ENCODE data around the gene ITGB2.

The ITGB2 gene

DNA sequence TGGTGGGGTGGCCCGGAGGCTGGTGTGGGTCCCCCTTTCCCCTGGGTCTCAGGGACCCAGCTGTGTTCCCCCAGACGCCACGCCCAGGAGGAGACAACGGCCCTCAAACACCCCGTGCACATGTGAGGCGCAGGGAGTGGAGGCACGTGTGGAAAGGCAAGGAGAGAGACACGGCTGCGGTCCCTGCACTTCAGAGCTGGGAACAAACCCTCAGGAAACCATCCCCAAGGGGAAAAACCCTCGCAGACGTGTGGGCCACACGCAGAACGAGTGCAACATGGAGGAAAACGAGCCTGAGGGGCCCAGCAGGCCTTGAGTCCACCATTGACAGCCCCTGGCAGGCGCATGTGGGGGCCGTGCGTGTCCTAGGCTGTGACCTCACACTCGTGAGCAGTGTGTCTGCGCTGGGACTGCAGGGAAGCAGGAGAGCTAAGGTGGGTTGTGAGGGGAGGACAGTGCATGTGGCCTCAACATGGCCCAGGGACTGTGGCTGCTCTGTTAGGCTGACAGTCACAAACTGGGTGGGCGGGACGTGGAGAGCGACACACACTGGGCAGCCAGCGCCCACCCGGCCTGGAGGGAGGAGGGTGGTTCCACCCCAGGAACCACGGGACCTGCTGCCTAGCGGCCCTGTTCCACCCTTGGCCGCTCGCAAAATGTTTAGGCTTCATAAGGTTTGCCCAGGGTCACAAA lies 20.0 kb downstream of the ITGB2 start:
- no peak for DNase-seq (ENCODE audit: low read depth)
- H3K4me3 ChIP-seq (ENCODE audit: low read length): no peak overlapping the region
- TF ChIP-seq, protein P1, sequence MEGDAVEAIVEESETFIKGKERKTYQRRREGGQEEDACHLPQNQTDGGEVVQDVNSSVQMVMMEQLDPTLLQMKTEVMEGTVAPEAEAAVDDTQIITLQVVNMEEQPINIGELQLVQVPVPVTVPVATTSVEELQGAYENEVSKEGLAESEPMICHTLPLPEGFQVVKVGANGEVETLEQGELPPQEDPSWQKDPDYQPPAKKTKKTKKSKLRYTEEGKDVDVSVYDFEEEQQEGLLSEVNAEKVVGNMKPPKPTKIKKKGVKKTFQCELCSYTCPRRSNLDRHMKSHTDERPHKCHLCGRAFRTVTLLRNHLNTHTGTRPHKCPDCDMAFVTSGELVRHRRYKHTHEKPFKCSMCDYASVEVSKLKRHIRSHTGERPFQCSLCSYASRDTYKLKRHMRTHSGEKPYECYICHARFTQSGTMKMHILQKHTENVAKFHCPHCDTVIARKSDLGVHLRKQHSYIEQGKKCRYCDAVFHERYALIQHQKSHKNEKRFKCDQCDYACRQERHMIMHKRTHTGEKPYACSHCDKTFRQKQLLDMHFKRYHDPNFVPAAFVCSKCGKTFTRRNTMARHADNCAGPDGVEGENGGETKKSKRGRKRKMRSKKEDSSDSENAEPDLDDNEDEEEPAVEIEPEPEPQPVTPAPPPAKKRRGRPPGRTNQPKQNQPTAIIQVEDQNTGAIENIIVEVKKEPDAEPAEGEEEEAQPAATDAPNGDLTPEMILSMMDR (conservative IDR thresholded peaks at IDR 0.05; ENCODE audit: low read length): no peak

DNA sequence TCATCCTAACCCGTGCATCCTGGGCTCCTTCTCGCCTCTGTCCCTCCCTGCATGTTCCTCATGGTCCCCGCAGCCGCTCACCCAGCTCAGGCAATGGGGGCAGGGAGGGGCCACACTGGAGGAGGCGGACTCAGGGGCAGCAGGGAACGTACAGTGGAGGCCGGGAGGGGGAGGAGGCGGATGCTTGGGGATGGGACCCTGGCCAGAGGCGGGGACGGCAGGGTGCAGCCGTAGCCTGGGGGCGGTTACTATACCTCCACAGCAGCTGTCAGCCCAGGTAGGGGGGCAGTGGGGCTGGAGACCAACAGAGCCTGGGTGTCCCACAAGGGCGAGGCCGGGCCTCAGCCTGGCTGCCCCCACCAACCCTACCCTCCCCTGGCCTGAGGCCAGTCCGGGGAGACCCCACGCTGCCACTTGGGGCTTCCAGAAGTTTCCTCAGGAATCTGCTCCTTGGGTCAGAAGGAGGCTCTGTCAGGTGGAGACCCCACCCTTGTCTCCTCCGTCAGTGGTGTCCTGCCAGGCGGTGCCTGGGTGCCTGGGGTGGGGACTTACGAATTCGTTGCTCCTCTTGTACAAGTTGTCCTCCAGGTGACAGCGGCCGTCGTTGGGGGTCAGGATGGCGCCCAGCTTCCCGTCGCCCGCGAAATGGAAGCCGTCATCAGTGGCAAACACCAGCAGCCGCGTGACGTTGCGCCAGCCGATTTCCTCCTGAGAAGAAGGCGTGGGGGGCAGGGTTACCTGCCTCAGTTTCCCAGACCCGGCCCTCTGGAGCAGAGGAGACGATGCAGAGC lies 20.7 kb downstream of the ITGB2 start:
- TF ChIP-seq, protein P1 (conservative IDR thresholded peaks at IDR 0.05; ENCODE audit: low read length): no peak
- no peak for DNase-seq (ENCODE audit: low read depth)

DNA sequence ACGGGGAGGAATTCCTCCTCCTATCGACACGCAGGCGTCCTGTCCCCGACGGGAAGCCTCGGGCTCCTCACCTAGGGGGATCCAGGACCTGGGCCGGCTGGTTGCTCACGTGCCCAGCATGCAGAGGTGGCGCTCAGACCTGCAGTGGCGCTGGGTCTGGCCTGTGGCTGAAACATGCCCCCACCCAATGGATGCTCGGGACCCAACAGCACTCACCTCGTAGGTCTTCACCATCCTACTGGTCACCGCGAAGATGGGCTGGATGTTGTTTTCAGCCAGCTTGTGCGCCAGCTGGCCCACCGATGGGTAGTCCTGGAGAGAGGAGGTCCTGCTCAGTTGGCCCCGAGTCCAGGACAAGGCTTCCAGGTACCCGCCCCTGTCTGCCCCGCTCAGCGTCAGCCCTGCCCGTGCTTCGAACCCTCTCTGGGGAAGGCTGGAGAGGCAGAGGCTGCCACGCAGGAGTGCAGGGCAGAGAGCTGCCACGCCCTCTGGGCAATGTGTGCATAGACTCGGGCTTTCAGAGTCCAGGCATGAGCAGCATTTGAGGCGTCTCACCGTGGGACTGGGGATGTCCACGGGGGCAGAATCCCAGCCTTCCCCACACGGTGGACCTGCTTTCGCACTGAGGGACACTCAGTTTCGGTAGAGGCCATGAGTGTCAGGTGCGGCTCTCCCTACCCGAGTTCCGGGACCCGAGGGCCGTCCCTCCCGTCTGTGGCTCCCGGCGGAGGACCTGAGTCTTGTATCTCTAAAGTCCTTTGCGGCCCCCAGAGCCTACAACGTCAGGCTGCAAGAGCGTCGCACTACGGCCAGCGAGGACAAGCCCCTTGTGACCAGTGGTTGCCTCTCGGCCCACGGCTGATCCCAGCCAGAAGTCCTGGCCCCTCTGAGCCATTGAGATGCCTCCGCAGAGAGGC lies 21.6 kb downstream of the ITGB2 start:
- no peak overlapping the region for H3K4me3 ChIP-seq (ENCODE audit: low read length)
- DNase-seq (ENCODE audit: low read depth): no peak
- TF ChIP-seq, protein P1 (conservative IDR thresholded peaks at IDR 0.05; ENCODE audit: low read length): no peak

More for the DNA sequence above, 20.7 kb downstream of the ITGB2 start:
- no peak overlapping the region for H3K4me3 ChIP-seq (ENCODE audit: low read length)

DNA sequence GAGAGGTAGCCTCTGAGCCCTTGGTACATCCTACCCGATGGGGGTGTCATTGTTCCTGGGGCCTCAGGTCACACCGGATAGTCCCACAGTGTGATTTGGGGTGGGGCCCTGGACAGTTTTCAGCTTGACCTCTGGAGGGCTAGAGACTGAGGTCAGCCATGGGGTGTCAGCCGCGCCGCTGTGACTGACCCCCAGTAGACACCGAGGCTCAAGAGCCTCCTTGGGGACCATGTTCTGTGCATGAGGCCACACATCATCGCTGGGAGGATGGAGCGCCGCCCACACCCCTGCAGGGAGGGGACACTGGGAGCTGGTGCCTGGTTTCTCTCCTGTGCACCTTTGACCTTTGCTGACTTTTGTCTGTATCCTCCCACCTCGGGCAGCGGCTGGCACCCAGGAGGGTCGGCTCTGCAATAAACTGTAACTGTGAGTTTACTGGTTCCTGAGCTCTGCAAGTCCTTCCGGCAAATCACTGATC lies 22.6 kb downstream of the ITGB2 start:
- TF ChIP-seq, protein P1 (conservative IDR thresholded peaks at IDR 0.05; ENCODE audit: low read length): no peak
- DNase-seq (ENCODE audit: low read depth): no peak
- H3K4me3 ChIP-seq (ENCODE audit: low read length): no peak overlapping the region

DNA sequence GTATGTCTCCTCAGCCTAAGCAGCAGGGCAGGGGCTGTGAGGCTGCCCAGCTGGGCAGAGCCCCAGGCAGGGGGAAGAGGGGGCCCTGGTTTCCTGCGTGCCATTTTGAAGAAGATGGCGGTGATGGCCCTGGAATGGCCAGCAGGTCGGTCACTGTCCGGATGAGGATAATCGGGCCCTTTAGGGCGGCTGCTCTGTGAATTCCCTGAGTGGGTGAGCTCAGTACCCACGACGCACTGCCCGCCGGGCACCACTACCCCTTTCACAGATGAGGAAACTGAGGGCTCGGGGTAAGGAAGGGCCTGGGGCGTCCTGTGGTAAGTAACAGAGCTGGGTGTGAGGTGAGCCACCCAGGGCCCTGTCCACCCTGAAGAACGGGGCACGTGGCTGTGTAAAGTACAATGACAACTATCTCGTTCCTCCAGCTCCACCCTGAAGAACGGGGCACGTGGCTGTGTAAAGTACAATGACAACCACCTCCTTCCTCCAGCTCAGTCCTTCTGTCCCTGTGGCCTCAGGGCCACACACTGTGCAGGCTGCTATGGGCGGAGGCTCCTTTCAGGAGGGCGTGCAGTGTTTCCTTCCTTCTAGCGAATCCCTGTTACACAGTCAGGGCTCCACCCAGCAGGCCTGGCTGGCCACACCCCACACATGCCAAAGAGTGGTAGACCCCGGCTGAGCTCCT lies 23.2 kb downstream of the ITGB2 start:
- DNase-seq (ENCODE audit: low read depth): no peak
- TF ChIP-seq, protein P1 (conservative IDR thresholded peaks at IDR 0.05; ENCODE audit: low read length): no peak

DNA sequence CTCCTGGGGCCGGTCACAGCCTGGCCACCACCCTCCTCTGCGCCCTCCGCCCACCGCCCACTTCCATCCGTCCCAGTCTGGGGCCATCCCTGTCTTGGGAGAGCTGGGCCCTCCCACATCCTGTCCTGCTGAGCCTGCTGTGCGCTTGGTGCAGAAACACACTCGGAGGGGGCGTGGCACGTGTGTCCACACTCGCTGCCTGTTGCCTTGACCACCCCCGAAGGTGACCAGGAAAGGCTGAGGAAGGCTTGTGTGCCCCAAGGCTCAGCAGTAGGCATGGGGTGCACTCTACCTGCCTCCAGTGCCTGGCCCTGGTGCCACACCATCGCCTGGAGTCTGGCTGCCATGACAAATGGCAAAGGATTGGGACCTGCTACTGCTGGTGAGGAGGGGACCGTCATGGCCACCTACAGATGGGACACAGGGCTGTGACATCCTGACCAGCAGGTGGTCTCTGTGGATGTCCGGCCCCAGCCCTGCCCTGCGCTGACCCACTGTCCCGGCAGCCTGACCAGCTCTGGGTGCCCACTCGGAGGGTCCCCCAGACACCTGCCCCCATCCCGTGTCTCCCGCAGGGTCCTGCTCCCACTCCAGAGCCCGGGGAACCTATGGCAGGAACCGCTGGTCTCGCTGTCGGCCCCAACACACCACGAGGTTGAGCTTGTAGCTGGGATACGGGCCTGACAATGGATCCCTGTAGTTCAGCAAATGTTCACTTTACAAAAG lies 24.0 kb downstream of the ITGB2 start:
- no peak for DNase-seq (ENCODE audit: low read depth)
- no peak overlapping the region for H3K4me3 ChIP-seq (ENCODE audit: low read length)
- TF ChIP-seq, protein P1 (conservative IDR thresholded peaks at IDR 0.05; ENCODE audit: low read length): no peak

More for the DNA sequence above, 23.2 kb downstream of the ITGB2 start:
- no peak overlapping the region for H3K4me3 ChIP-seq (ENCODE audit: low read length)

Measured in AG10803 (cell line).